ENCODE results near the gene MRPL37. TPM values are rescaled to one million over a fixed set of nuclear protein-coding genes. Genes with fewer than 3 reads are reported as not detected.
A peak's percentile ranks its signal among the peaks of the same experiment; 100 is the strongest.

MRPL37 gene
- total RNA-seq, 1 donor from 2014 or later = 41.8 TPM

GRCh38 chr1:54156986-54157385 lies 43.0 kb upstream of the MRPL37 start:
- intact Hi-C loops (cut with DNase I) = no loop called here
- Histone ChIP-seq H3K4me1 (no peaks in the 10 kb centered on the region), H3K9me3 (no peaks in the 10 kb centered on the region), H3K27me3 (ENCODE audit: low read depth) (no peaks in the 10 kb centered on the region), H3K36me3 (no peaks in the 10 kb centered on the region), H3K4me3 (no peak overlapping the region), H3K27ac (no peak overlapping the region)
- TF ChIP-seq CTCF (IDR thresholded peaks at IDR 0.05) = no peak
- DNase-seq (no peak), ATAC-seq (no peak)

- ATAC-seq = no peak
- no peak overlapping the region for H3K4me3 ChIP-seq
- no peak for TF ChIP-seq CTCF (IDR thresholded peaks at IDR 0.05)
- no peaks in the 10 kb centered on the region for H3K36me3 ChIP-seq
- intact Hi-C loops (cut with DNase I) = no loop called here
- no peak for DNase-seq
- no peaks in the 10 kb centered on the region for H3K9me3 ChIP-seq
- H3K27ac ChIP-seq = no peak overlapping the region
- no peaks in the 10 kb centered on the region for H3K27me3 ChIP-seq (ENCODE audit: low read depth)
- H3K4me1 ChIP-seq = no peaks in the 10 kb centered on the region
These were observed 42.6 kb upstream of the MRPL37 start for GRCh38 chr1:54157401-54157800.

GRCh38 chr1:54158071-54158470 lies 41.9 kb upstream of the MRPL37 start:
- DNase-seq = no peak
- intact Hi-C loops (cut with DNase I) = no loop called here
- Histone ChIP-seq H3K27ac (no peak overlapping the region), H3K9me3 (no peaks in the 10 kb centered on the region), H3K36me3 (no peaks in the 10 kb centered on the region), H3K27me3 (ENCODE audit: low read depth) (no peaks in the 10 kb centered on the region), H3K4me3 (no peak overlapping the region), H3K4me1 (no peaks in the 10 kb centered on the region)
- no peak for ATAC-seq
- TF ChIP-seq CTCF (IDR thresholded peaks at IDR 0.05) = no peak

GRCh38 chr1:54159733-54160316 lies 40.1 kb upstream of the MRPL37 start:
- DNase-seq (no peak), ATAC-seq (peak in 1 of 2 donors; percentile 32)
- Histone ChIP-seq H3K4me1 (no peaks in the 10 kb centered on the region), H3K36me3 (no peaks in the 10 kb centered on the region), H3K9me3 (no peaks in the 10 kb centered on the region), H3K27me3 (ENCODE audit: low read depth) (no peaks in the 10 kb centered on the region), H3K27ac (no peak overlapping the region), H3K4me3 (no peak overlapping the region)
- TF ChIP-seq CTCF (IDR thresholded peaks at IDR 0.05) = no peak
- intact Hi-C loops (cut with DNase I) = no loop called here

- no peak for DNase-seq
- Histone ChIP-seq H3K36me3 (no peaks in the 10 kb centered on the region), H3K9me3 (no peaks in the 10 kb centered on the region), H3K4me1 (no peaks in the 10 kb centered on the region), H3K27ac (no peak overlapping the region), H3K27me3 (ENCODE audit: low read depth) (no peaks in the 10 kb centered on the region), H3K4me3 (no peak overlapping the region)
- intact Hi-C loops (cut with DNase I) = no loop called here
- no peak for TF ChIP-seq CTCF (IDR thresholded peaks at IDR 0.05)
- peak in 1 of 2 donors; percentile 30 for ATAC-seq
These were observed 39.6 kb upstream of the MRPL37 start for GRCh38 chr1:54160351-54160750.
